ENCODE measurements around the gene MDM2. TPM values are rescaled to one million over a fixed set of nuclear protein-coding genes. Genes with fewer than 3 reads are reported as not detected.

The MDM2 gene
- total and polyA plus RNA-seq, 2 of the 8 experiments (the other 6 are each of a cell fraction or from before 2014, with no cell fraction given), result 15.1 to 115 TPM

DNA sequence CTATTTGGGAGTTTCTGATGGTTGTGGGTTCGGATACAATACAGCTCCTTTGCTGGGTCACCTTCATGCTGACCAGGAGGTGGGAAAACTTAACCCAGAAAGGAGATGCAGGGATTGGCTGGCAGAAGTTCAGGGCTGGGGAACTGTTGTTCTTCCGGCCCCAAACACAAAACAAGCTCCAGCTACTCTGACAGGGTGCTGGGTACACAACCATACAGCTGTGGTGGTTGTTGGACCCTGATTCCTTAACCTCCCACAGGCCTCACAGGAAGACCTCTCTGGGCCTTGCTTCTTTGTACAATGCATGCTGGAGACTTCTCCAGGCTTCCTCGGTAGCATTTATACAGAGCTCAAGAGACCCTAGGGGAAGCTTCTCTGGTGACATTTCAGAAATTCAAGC is 77.4 kb downstream of the MDM2 start:
- Histone ChIP-seq H3K79me2 (ENCODE audit: control insufficient read depth in 1 of 2, insufficient read depth in 2 of 2, low read length in 2 of 2) (no peaks in the 10 kb centered on the region), H3K9ac (replicated peaks in 1 of 4; ENCODE audit: extremely low read depth in 1 of 4, low read depth in 3 of 4, low read length in 3 of 4) (no peak overlapping the region), H2BK120ac (replicated peaks; ENCODE audit: low read depth, low read length) (no peak overlapping the region), H3K14ac (ENCODE audit: insufficient read length) (no peak overlapping the region), H3K79me1 (ENCODE audit: low read depth, low read length) (no peaks in the 10 kb centered on the region), H3K4me3 (ENCODE audit: extremely low read depth in 1 of 4, insufficient read depth in 2 of 4, low read depth in 3 of 4, low read length in 4 of 4) (no peak overlapping the region), H2AFZ (ENCODE audit: low read length) (no peak overlapping the region), H3K18ac (ENCODE audit: extremely low read depth, low read length) (no peak overlapping the region), H3K4me1 (replicated peaks in 1 of 4; ENCODE audit: control insufficient read depth in 3 of 4, insufficient read depth in 4 of 4, low read length in 3 of 4) (no peaks in the 10 kb centered on the region), H4K20me1 (replicated peaks in 1 of 2; ENCODE audit: control insufficient read depth in 1 of 2, insufficient read depth in 2 of 2, low read length in 2 of 2) (no peaks in the 10 kb centered on the region), H2BK5ac (ENCODE audit: low read depth, low read length) (no peak overlapping the region), H3K4ac (replicated peaks; ENCODE audit: insufficient read length, low read depth, low read length) (no peak overlapping the region), H2BK20ac (ENCODE audit: low read length) (no peak overlapping the region), H3K23me2 (ENCODE audit: low read depth, low read length) (no peaks in the 10 kb centered on the region), H3K36me3 (ENCODE audit: control insufficient read depth in 2 of 4, insufficient read depth in 4 of 4, low read length in 3 of 4) (no peaks in the 10 kb centered on the region), H3K23ac (ENCODE audit: insufficient read length) (no peak overlapping the region), H2BK15ac (ENCODE audit: low read length) (no peak overlapping the region), H2BK12ac (ENCODE audit: low read depth, low read length) (no peak overlapping the region), H3K4me2 (ENCODE audit: insufficient read depth in 1 of 2, low read depth in 2 of 2, low read length in 2 of 2) (no peak overlapping the region), H4K91ac (replicated peaks; ENCODE audit: insufficient read length, low read length) (no peak overlapping the region), H4K8ac (ENCODE audit: extremely low read depth, insufficient read depth, low read length) (no peak overlapping the region), H3K27me3 (replicated peaks in 1 of 4; ENCODE audit: control insufficient read depth in 3 of 4, extremely low read depth in 1 of 4, insufficient read depth in 3 of 4, low read length in 3 of 4) (no peaks in the 10 kb centered on the region), H2AK5ac (ENCODE audit: low read depth, low read length) (no peak overlapping the region), H3K9me3 (ENCODE audit: insufficient read depth in 2 of 2, low read depth in 1 of 2, low read length in 1 of 2) (peaks cover 0 to 4% of the 10 kb centered on the region in 2 experiments; a peak in 1 of 4 replicates), H3K56ac (replicated peaks; ENCODE audit: insufficient read length, low read depth, low read length) (no peak overlapping the region), H3K27ac (ENCODE audit: low read depth, low read length) (no peak overlapping the region), H4K5ac (ENCODE audit: insufficient read length, low read depth, low read length) (no peak overlapping the region)
- DNase-seq (ENCODE audit: low read depth in 1 of 2, low spot score in 2 of 2) (no peak), FAIRE-seq (no peak)
- POLR2A ChIA-PET (ENCODE audit: partially characterized antibody), result no interaction called here
- CTCF ChIA-PET (ENCODE audit: partially characterized antibody), result interaction anchor here (0.7 to 1.4 kb wide), 4 partner anchors 11 to 189 kb away, joined by 3 to 4 read pairs (median 3); no protein-coding TSS in a partner anchor
- 89% methylated on average over 3 of the region's 3 CpGs; no CpG with 5 or more reads in 1 of the 2 experiments for WGBS, 2 experiments (ENCODE audit: extremely low coverage in 1 of 2, insufficient coverage in 1 of 2, insufficient read length in 1 of 2, insufficient replicate concordance in 2 of 2, low coverage in 1 of 2, low lambda C conversion rate in 2 of 2, missing lambda C conversion rate in 1 of 2)
- TF ChIP-seq SAP30 (IDR thresholded peaks at IDR 0.05; ENCODE audit: insufficient read depth, insufficient replicate concordance, low read length) (no peak), POLR2A (IDR thresholded peaks at IDR 0.05; ENCODE audit: control extremely low read depth in 1 of 2, low read depth in 2 of 2, low read length in 2 of 2) (no peak), GABPA (IDR thresholded peaks at IDR 0.05; ENCODE audit: borderline replicate concordance, insufficient read depth, low read length) (no peak), RAD21 (IDR thresholded peaks at IDR 0.05 in 1 of 2, conservative IDR thresholded peaks at IDR 0.05 in 1 of 2; ENCODE audit: low read depth in 2 of 2, low read length in 2 of 2) (no peak), TBP (IDR thresholded peaks at IDR 0.05; ENCODE audit: low read depth, low read length) (no peak), EZH2 (IDR thresholded peaks at IDR 0.05; ENCODE audit: low read depth, low read length, severe bottlenecking) (no peak), NRF1 (IDR thresholded peaks at IDR 0.05; ENCODE audit: low read depth, low read length) (no peak)
- TF ChIP-seq, protein P1, sequence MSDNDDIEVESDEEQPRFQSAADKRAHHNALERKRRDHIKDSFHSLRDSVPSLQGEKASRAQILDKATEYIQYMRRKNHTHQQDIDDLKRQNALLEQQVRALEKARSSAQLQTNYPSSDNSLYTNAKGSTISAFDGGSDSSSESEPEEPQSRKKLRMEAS (IDR thresholded peaks at IDR 0.05), result no peak
- TF ChIP-seq, protein P2, sequence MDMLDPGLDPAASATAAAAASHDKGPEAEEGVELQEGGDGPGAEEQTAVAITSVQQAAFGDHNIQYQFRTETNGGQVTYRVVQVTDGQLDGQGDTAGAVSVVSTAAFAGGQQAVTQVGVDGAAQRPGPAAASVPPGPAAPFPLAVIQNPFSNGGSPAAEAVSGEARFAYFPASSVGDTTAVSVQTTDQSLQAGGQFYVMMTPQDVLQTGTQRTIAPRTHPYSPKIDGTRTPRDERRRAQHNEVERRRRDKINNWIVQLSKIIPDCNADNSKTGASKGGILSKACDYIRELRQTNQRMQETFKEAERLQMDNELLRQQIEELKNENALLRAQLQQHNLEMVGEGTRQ (IDR thresholded peaks at IDR 0.05; ENCODE audit: low read length), result no peak
- TF ChIP-seq, protein P3, sequence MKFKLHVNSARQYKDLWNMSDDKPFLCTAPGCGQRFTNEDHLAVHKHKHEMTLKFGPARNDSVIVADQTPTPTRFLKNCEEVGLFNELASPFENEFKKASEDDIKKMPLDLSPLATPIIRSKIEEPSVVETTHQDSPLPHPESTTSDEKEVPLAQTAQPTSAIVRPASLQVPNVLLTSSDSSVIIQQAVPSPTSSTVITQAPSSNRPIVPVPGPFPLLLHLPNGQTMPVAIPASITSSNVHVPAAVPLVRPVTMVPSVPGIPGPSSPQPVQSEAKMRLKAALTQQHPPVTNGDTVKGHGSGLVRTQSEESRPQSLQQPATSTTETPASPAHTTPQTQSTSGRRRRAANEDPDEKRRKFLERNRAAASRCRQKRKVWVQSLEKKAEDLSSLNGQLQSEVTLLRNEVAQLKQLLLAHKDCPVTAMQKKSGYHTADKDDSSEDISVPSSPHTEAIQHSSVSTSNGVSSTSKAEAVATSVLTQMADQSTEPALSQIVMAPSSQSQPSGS (IDR thresholded peaks at IDR 0.05; ENCODE audit: low read length), result no peak

Measured in H1 (cell line).